SK-N-MC (cell line): Measurements from ENCODE around the gene ANK2.

ENCODE experiments used
- DNase-seq: peaks from one replicate; pipeline ENCODE4 v3.0.0-alpha.2; 2011; ENCODE audit warnings: low read depth, low spot score
- H3K27ac ChIP-seq: fragments of 200-600 bp; sonication (generic); 2 replicates; pipeline ENCODE4 v1.5.1; 2016; ENCODE audit warnings: mixed run types
- H3K36me3 ChIP-seq: fragments of 200-600 bp; sonication (generic); 2 replicates; pipeline ENCODE4 v1.6.1; 2017; ENCODE audit warnings: antibody characterized with exemption, low read length, mixed read lengths; ENCODE audit not compliant: insufficient read depth
- H3K4me3 ChIP-seq: fragments of 200-600 bp; sonication (generic); 2 replicates; pipeline ENCODE4 v1.5.1; 2016
- H3K9ac ChIP-seq: fragments of 200-600 bp; sonication (generic); 2 replicates; pipeline ENCODE4 v1.8.0; 2017; ENCODE audit warnings: mixed run types, mixed read lengths; ENCODE audit not compliant: insufficient read length
- H3K9me3 ChIP-seq: fragments of 200-600 bp; sonication (generic); 2 replicates; pipeline ENCODE4 v1.6.1; 2017; ENCODE audit warnings: low read depth, mild to moderate bottlenecking, antibody characterized with exemption, low read length, moderate library complexity, mixed read lengths
- EZH2 ChIP-seq: fragments of 200-600 bp; sonication (generic); IDR thresholded peaks from one replicate; pipeline ENCODE4 v1.6.1; 2017; ENCODE audit warnings: antibody characterized with exemption
- FOXP2 ChIP-seq: optimal IDR thresholded peaks from 2 replicates; pipeline ENCODE3; 2011; ENCODE audit warnings: mild to moderate bottlenecking, moderate library complexity; ENCODE audit not compliant: insufficient read depth; ENCODE audit errors: extremely low read length, control extremely low read depth
- POLR2AphosphoS5 ChIP-seq: IDR thresholded peaks from 2 replicates; pipeline ENCODE4 v1.6.1; 2012; ENCODE audit warnings: mild to moderate bottlenecking, low read depth, low read length, borderline replicate concordance

Gene ANK2

GRCh38 chr4:113303315-113303714 lies 253.9 kb downstream of the ANK2 start:
- peak overlapping the region; percentile 56 for H3K4me3 ChIP-seq
- peak overlapping the region; percentile 93 for H3K27ac ChIP-seq
- H3K9ac ChIP-seq: no peak overlapping the region
- H3K36me3 ChIP-seq: no peaks in the 10 kb centered on the region
- no peak for TF ChIP-seq FOXP2
- no peak for TF ChIP-seq POLR2AphosphoS5
- no peaks in the 10 kb centered on the region for H3K9me3 ChIP-seq
- DNase-seq: peak; percentile 51

- no peaks in the 10 kb centered on the region for H3K36me3 ChIP-seq
- no peak overlapping the region for H3K4me3 ChIP-seq
- no peak overlapping the region for H3K9ac ChIP-seq
- H3K27ac ChIP-seq: no peak overlapping the region
- TF ChIP-seq FOXP2 (no peak), EZH2 (no peak), POLR2AphosphoS5 (no peak)
- DNase-seq: no peak
- H3K9me3 ChIP-seq: no peaks in the 10 kb centered on the region
These were observed 261.6 kb downstream of the ANK2 start for GRCh38 chr4:113311047-113311446.

- no peaks in the 10 kb centered on the region for H3K9me3 ChIP-seq
- no peak overlapping the region for H3K4me3 ChIP-seq
- TF ChIP-seq FOXP2: no peak
- TF ChIP-seq EZH2: no peak
- TF ChIP-seq POLR2AphosphoS5: no peak
- no peak overlapping the region for H3K9ac ChIP-seq
- H3K27ac ChIP-seq: no peak overlapping the region
- no peaks in the 10 kb centered on the region for H3K36me3 ChIP-seq
- DNase-seq: no peak
These were observed 263.1 kb downstream of the ANK2 start for GRCh38 chr4:113312529-113312928.

- Histone ChIP-seq H3K36me3 (no peaks in the 10 kb centered on the region), H3K9ac (no peak overlapping the region), H3K4me3 (no peak overlapping the region), H3K9me3 (no peaks in the 10 kb centered on the region), H3K27ac (no peak overlapping the region)
- no peak for TF ChIP-seq POLR2AphosphoS5
- TF ChIP-seq FOXP2: no peak
- TF ChIP-seq EZH2: no peak
- no peak for DNase-seq
These were observed 265.0 kb downstream of the ANK2 start for GRCh38 chr4:113314426-113314825.

DNA sequence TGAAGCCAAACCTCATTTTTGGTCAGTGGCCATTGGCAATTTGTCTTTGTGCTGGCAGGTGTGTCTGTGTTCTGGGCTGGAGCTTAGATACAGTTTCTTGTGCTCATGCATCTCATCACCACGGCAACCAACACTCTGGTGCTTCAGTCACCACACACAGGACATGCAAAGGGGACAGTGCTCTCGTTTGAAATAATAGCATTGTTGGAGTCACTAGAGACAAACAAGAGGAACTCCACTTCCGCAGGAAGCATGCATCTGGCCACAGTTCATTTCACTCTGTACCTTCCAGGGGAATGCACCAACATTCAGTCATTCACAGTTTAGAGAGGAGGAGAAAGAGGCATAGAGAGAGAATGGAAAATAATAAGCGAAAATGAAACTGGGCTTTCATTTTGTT lies 267.4 kb downstream of the ANK2 start:
- TF ChIP-seq EZH2 (no peak), POLR2AphosphoS5 (no peak), FOXP2 (no peak)
- H3K9me3 ChIP-seq: no peaks in the 10 kb centered on the region
- H3K9ac ChIP-seq: no peak overlapping the region
- H3K4me3 ChIP-seq: no peak overlapping the region
- H3K27ac ChIP-seq: no peak overlapping the region
- no peak for DNase-seq
- H3K36me3 ChIP-seq: no peaks in the 10 kb centered on the region

- Histone ChIP-seq H3K9ac (no peak overlapping the region), H3K4me3 (no peak overlapping the region), H3K36me3 (no peaks in the 10 kb centered on the region), H3K9me3 (no peaks in the 10 kb centered on the region), H3K27ac (no peak overlapping the region)
- TF ChIP-seq FOXP2 (no peak), POLR2AphosphoS5 (no peak), EZH2 (no peak)
- DNase-seq: no peak
These were observed 268.1 kb downstream of the ANK2 start for GRCh38 chr4:113317523-113317922.

GRCh38 chr4:113322736-113323135 lies 273.3 kb downstream of the ANK2 start:
- no peak for DNase-seq
- Histone ChIP-seq H3K27ac (no peak overlapping the region), H3K9ac (no peak overlapping the region), H3K4me3 (no peak overlapping the region), H3K36me3 (no peaks in the 10 kb centered on the region), H3K9me3 (no peaks in the 10 kb centered on the region)
- TF ChIP-seq POLR2AphosphoS5 (no peak), FOXP2 (no peak), EZH2 (no peak)

DNA sequence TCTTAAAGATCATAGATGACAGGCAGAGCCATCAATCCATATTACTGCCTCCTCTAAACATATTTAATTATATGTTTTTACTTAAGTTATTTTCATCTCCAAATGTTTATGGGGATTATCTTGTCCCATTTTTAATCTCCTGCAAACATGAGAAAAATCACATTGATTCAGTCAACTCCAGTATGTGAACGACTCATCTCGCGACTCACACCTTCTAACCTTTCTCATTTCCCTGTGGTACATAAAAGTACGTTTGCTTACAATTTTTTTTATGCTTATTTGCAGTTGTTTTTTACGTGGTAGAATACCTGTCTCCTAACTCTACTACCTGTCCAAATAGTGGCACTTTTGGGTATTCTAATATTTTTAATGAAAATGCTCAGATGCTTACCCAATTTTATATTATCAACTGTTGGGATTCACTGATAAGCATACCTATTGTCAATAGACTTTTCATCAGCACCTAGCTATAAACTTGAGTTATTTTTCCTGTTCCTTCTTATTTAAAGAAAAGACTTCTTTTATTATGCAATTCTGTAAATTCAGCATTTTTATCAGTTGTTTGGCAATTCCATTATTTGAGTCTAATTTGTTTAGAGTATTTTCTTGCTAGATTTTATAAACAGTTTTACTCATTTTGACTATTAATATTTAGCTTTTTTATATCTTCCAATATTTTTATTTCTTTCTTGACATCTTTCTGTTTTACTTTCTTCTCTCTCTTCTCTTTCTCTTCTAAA lies 276.6 kb downstream of the ANK2 start:
- no peak for DNase-seq
- Histone ChIP-seq H3K9ac (no peak overlapping the region), H3K27ac (no peak overlapping the region), H3K36me3 (no peaks in the 10 kb centered on the region), H3K4me3 (no peak overlapping the region), H3K9me3 (no peaks in the 10 kb centered on the region)
- TF ChIP-seq FOXP2: no peak
- TF ChIP-seq POLR2AphosphoS5: no peak
- TF ChIP-seq EZH2: no peak

- Histone ChIP-seq H3K9me3 (no peaks in the 10 kb centered on the region), H3K27ac (no peak overlapping the region), H3K36me3 (no peaks in the 10 kb centered on the region), H3K4me3 (no peak overlapping the region), H3K9ac (no peak overlapping the region)
- no peak for DNase-seq
- TF ChIP-seq FOXP2: no peak
- TF ChIP-seq EZH2: no peak
- TF ChIP-seq POLR2AphosphoS5: no peak
These were observed 278.0 kb downstream of the ANK2 start for GRCh38 chr4:113327494-113327893.
